ENCODE measurements around the gene EHHADH.
"Not testable (repeated sequence)": the region's sequence is repeated elsewhere in the genome, so short reads cannot be mapped to it uniquely, and the experiment has no call there.

Gene EHHADH

GRCh38 chr3:185253133-185253532 is 716 bp downstream of the EHHADH start:
- DNase-seq (ENCODE audit: low read depth in 4 of 4, low spot score in 1 of 4): not testable (repeated sequence)

- no peak for DNase-seq (ENCODE audit: low read depth in 4 of 4, low spot score in 1 of 4)
These were observed 2.6 kb downstream of the EHHADH start for GRCh38 chr3:185251272-185251671.

GRCh38 chr3:185250653-185251052 is 3.2 kb downstream of the EHHADH start:
- no peak for DNase-seq (ENCODE audit: low read depth in 4 of 4, low spot score in 1 of 4)

GRCh38 chr3:185250247-185250646 is 3.6 kb downstream of the EHHADH start:
- no peak for DNase-seq (ENCODE audit: low read depth in 4 of 4, low spot score in 1 of 4)

GRCh38 chr3:185242642-185243041 is 11.2 kb downstream of the EHHADH start:
- DNase-seq (ENCODE audit: low read depth in 4 of 4, low spot score in 1 of 4): no peak

GRCh38 chr3:185236969-185237368 is 16.9 kb downstream of the EHHADH start:
- DNase-seq (ENCODE audit: low read depth in 4 of 4, low spot score in 1 of 4): no peak

GRCh38 chr3:185233328-185233727 is 20.5 kb downstream of the EHHADH start:
- DNase-seq (ENCODE audit: low read depth in 4 of 4, low spot score in 1 of 4): no peak

GRCh38 chr3:185226526-185226925 is 27.3 kb downstream of the EHHADH start:
- not testable (repeated sequence) for DNase-seq (ENCODE audit: low read depth in 4 of 4, low spot score in 1 of 4)

- no peak for DNase-seq (ENCODE audit: low read depth in 4 of 4, low spot score in 1 of 4)
These were observed 28.3 kb downstream of the EHHADH start for GRCh38 chr3:185225523-185225922.

- DNase-seq (ENCODE audit: low read depth in 4 of 4, low spot score in 1 of 4): no peak
These were observed 28.8 kb downstream of the EHHADH start for GRCh38 chr3:185225080-185225479.

- DNase-seq (ENCODE audit: low read depth in 4 of 4, low spot score in 1 of 4): no peak
These were observed 32.6 kb downstream of the EHHADH start for GRCh38 chr3:185221203-185221602.

GRCh38 chr3:185216607-185216958 is 37.3 kb downstream of the EHHADH start:
- no peak for DNase-seq (ENCODE audit: low read depth in 4 of 4, low spot score in 1 of 4)

GRCh38 chr3:185215873-185216606 is 37.8 kb downstream of the EHHADH start:
- DNase-seq (ENCODE audit: low read depth in 4 of 4, low spot score in 1 of 4): no peak

- DNase-seq (ENCODE audit: low read depth in 4 of 4, low spot score in 1 of 4): no peak
These were observed 41.3 kb downstream of the EHHADH start for GRCh38 chr3:185212559-185212958.

GRCh38 chr3:185212086-185212485 is 41.8 kb downstream of the EHHADH start:
- DNase-seq (ENCODE audit: low read depth in 4 of 4, low spot score in 1 of 4): no peak

- DNase-seq (ENCODE audit: low read depth in 4 of 4, low spot score in 1 of 4): no peak
These were observed 43.2 kb downstream of the EHHADH start for GRCh38 chr3:185210621-185211142.

GRCh38 chr3:185208823-185209222 is 45.0 kb downstream of the EHHADH start:
- no peak for DNase-seq (ENCODE audit: low read depth in 4 of 4, low spot score in 1 of 4)

- DNase-seq (ENCODE audit: low read depth in 4 of 4, low spot score in 1 of 4): no peak
These were observed 45.7 kb downstream of the EHHADH start for GRCh38 chr3:185207931-185208746.

GRCh38 chr3:185207481-185207880 is 46.4 kb downstream of the EHHADH start:
- DNase-seq (ENCODE audit: low read depth in 4 of 4, low spot score in 1 of 4): no peak

GRCh38 chr3:185205865-185206264 is 48.0 kb downstream of the EHHADH start:
- no peak for DNase-seq (ENCODE audit: low read depth in 4 of 4, low spot score in 1 of 4)

GRCh38 chr3:185204894-185205293 is 49.0 kb downstream of the EHHADH start:
- no peak for DNase-seq (ENCODE audit: low read depth in 4 of 4, low spot score in 1 of 4)

GRCh38 chr3:185200639-185201038 is 53.2 kb downstream of the EHHADH start:
- no peak for DNase-seq (ENCODE audit: low read depth in 4 of 4, low spot score in 1 of 4)

All from stimulated activated CD4-positive, alpha-beta T cell treated with anti-CD3 and anti-CD28 coated beads, Interleukin-1b, Interleukin-23, amount 100 ng/mL, for 24 hours (primary cell).